ENCODE measurements around the gene FNDC10. TPM values are rescaled to one million over a fixed set of nuclear protein-coding genes. Genes with fewer than 3 reads are reported as not detected.
"Not testable (repeated sequence)": the region's sequence is repeated elsewhere in the genome, so short reads cannot be mapped to it uniquely, and the experiment has no call there.

The FNDC10 gene
- total and polyA plus RNA-seq, 12 donors = 2.0 to 73.6 (median 36.7) TPM

GRCh38 chr1:1560178-1560577 is 39.8 kb downstream of the FNDC10 start:
- Histone ChIP-seq H3K27ac (no peak overlapping the region), H3K9me3 (replicated peaks in 1 of 3) (no peaks in the 10 kb centered on the region), H3K27me3 (no peaks in the 10 kb centered on the region), H3K36me3 (replicated peaks in 1 of 2) (peaks cover 0 to 45% of the 10 kb centered on the region in 2 donors), H3K4me3 (no peak overlapping the region), H3K4me1 (replicated peaks in 1 of 2) (peaks cover 0 to 9% of the 10 kb centered on the region in 2 donors)
- TF ChIP-seq CTCF (IDR thresholded peaks at IDR 0.05) (no peak), POLR2A (IDR thresholded peaks at IDR 0.05) (no peak)
- DNase-seq = no peak
- intact Hi-C loops (cut with DNase I) = no loop called here
- 84 to 93% (median 88%) methylated on average over 7 to 9 of the region's 9 CpGs for WGBS, 4 donors

- peaks cover 0 to 15% of the 10 kb centered on the region in 2 donors for H3K4me1 ChIP-seq (replicated peaks in 1 of 2)
Measured at GRCh38 chr1:1559066-1559465, 40.9 kb downstream of the FNDC10 start.

GRCh38 chr1:1558591-1558990 is 41.3 kb downstream of the FNDC10 start:
- H3K4me3 ChIP-seq = no peak overlapping the region
- TF ChIP-seq POLR2A (IDR thresholded peaks at IDR 0.05) = no peak
- TF ChIP-seq CTCF (IDR thresholded peaks at IDR 0.05) = no peak
- no peak overlapping the region for H3K27ac ChIP-seq
- peaks cover 0 to 33% of the 10 kb centered on the region in 2 donors for H3K36me3 ChIP-seq (replicated peaks in 1 of 2)
- H3K27me3 ChIP-seq = no peaks in the 10 kb centered on the region
- peaks cover 0 to 14% of the 10 kb centered on the region in 2 donors for H3K4me1 ChIP-seq (replicated peaks in 1 of 2)
- whole genome bisulfite sequencing, 4 donors = 68 to 79% (median 71%) methylated on average over 4 of the region's 4 CpGs
- DNase-seq = no peak
- no peaks in the 10 kb centered on the region for H3K9me3 ChIP-seq (replicated peaks in 1 of 3)
- intact Hi-C loops (cut with DNase I) = no loop called here

More at GRCh38 chr1:1559066-1559465, 40.9 kb downstream of the FNDC10 start:
- intact Hi-C loops (cut with DNase I) = no loop called here
- Histone ChIP-seq H3K4me3 (no peak overlapping the region), H3K9me3 (replicated peaks in 1 of 3) (no peaks in the 10 kb centered on the region), H3K27ac (no peak overlapping the region), H3K36me3 (replicated peaks in 1 of 2) (peaks cover 0 to 38% of the 10 kb centered on the region in 2 donors), H3K27me3 (no peaks in the 10 kb centered on the region)
- peak in 2 of 7 donors; percentile 33 to 51 for DNase-seq
- no peak for TF ChIP-seq POLR2A (IDR thresholded peaks at IDR 0.05)
- no peak for TF ChIP-seq CTCF (IDR thresholded peaks at IDR 0.05)
- WGBS, 4 donors = 62 to 76% (median 67%) methylated on average over 17 of the region's 17 CpGs

- H3K27me3 ChIP-seq; intact Hi-C loops (cut with DNase I); DNase-seq; H3K9me3 ChIP-seq (replicated peaks in 1 of 3); H3K27ac ChIP-seq; H3K4me3 ChIP-seq: not testable (repeated sequence)
- 89 to 96% (median 92%) methylated on average over 6 to 7 of the region's 7 CpGs for WGBS, 4 donors
- H3K36me3 ChIP-seq (replicated peaks in 1 of 2) = peaks cover 0 to 24% of the 10 kb centered on the region in 2 donors
- peaks cover 0 to 14% of the 10 kb centered on the region in 2 donors for H3K4me1 ChIP-seq (replicated peaks in 1 of 2)
Measured at GRCh38 chr1:1557688-1558087, 42.2 kb downstream of the FNDC10 start.

GRCh38 chr1:1556961-1557360 is 43.0 kb downstream of the FNDC10 start:
- intact Hi-C loops (cut with DNase I); H3K27ac ChIP-seq; H3K27me3 ChIP-seq; H3K9me3 ChIP-seq (replicated peaks in 1 of 3); H3K4me3 ChIP-seq; DNase-seq: not testable (repeated sequence)
- Histone ChIP-seq H3K4me1 (replicated peaks in 1 of 2) (peaks cover 0 to 14% of the 10 kb centered on the region in 2 donors), H3K36me3 (replicated peaks in 1 of 2) (peaks cover 0 to 17% of the 10 kb centered on the region in 2 donors)
- WGBS, 4 donors = 84 to 91% (median 88%) methylated on average over 11 of the region's 11 CpGs

All from adrenal gland (tissue), 12 donors.